HG03469 (cell line): ENCODE data around the gene MCMBP.
A peak's percentile ranks its signal among the peaks of the same experiment; 100 is the strongest.
"Not testable (repeated sequence)": the region's sequence is repeated elsewhere in the genome, so short reads cannot be mapped to it uniquely, and the experiment has no call there.

Source experiments
- ATAC-seq: cut with Tn5 transposase; IDR thresholded peaks from one replicate; pipeline ENCODE4 v1.9.1; 2021; ENCODE audit warnings: mild to moderate bottlenecking, moderate library complexity, moderate number of reproducible peaks; ENCODE audit not compliant: unreplicated experiment

The MCMBP gene

GRCh38 chr10:119795101-119795500, 77.5 kb downstream of the MCMBP start:
- not testable (repeated sequence) for ATAC-seq

GRCh38 chr10:119786117-119786769, 86.4 kb downstream of the MCMBP start:
- ATAC-seq: no peak

GRCh38 chr10:119784340-119785067, 88.1 kb downstream of the MCMBP start:
- peak; percentile 62 for ATAC-seq

GRCh38 chr10:119783665-119784027, 89.0 kb downstream of the MCMBP start:
- ATAC-seq: no peak

- no peak for ATAC-seq
Observed at GRCh38 chr10:119782981-119783664, 89.5 kb downstream of the MCMBP start.

GRCh38 chr10:119781498-119781897, 91.1 kb downstream of the MCMBP start:
- no peak for ATAC-seq

GRCh38 chr10:119780879-119781480, 91.7 kb downstream of the MCMBP start:
- no peak for ATAC-seq
